ENCODE results near the gene TMEM87B.

DNA sequence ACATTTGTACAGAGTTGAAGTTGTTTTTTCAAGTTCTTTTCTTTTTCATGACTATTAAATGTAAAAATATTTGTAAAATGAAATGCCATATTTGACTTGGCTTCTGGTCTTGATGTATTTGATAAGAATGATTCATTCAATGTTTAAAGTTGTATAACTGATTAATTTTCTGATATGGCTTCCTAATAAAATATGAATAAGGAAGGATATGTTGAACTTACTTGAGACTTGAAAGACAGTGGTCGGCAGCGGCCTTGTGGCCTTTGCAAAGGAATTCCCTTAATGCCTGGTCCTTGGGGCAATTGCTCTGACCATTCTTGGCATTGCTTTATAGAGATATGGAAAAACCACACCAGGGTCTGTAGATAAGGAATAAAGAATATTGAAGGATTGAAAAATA, 25.9 kb upstream of the TMEM87B start:
- TF ChIP-seq EP300 (IDR thresholded peaks at IDR 0.05; ENCODE audit: borderline replicate concordance in 1 of 2, low read depth in 2 of 2, low read length in 2 of 2) (no peak), POLR2A (IDR thresholded peaks at IDR 0.05; ENCODE audit: control extremely low read depth in 1 of 2, low read depth in 2 of 2, low read length in 2 of 2) (no peak), RBBP5 (IDR thresholded peaks at IDR 0.05; ENCODE audit: borderline replicate concordance, low read depth, low read length) (no peak), EZH2 (IDR thresholded peaks at IDR 0.05; ENCODE audit: low read depth, low read length, severe bottlenecking) (no peak), CHD2 (IDR thresholded peaks at IDR 0.05; ENCODE audit: low read length) (no peak), SP1 (IDR thresholded peaks at IDR 0.05; ENCODE audit: low read depth, low read length) (no peak), GABPA (IDR thresholded peaks at IDR 0.05; ENCODE audit: borderline replicate concordance, insufficient read depth, low read length) (no peak), SIRT6 (IDR thresholded peaks at IDR 0.05; ENCODE audit: low read length) (no peak), SAP30 (IDR thresholded peaks at IDR 0.05; ENCODE audit: insufficient read depth, insufficient replicate concordance, low read length) (no peak), MAX (IDR thresholded peaks at IDR 0.05) (no peak), JUN (IDR thresholded peaks at IDR 0.05; ENCODE audit: low read depth, low read length) (no peak)

Data from H1 (cell line).